BLaER1 (cell line): Measurements from ENCODE around the gene CASZ1.

Experiments
- H3K27ac ChIP-seq: shearing (Covaris generic); formaldehyde crosslinking; 2 replicates; pipeline ENCODE4 v1.8.1; 2022
- H3K27me3 ChIP-seq: shearing (Covaris generic); formaldehyde crosslinking; 2 replicates; pipeline ENCODE4 v1.8.1; 2022
- H3K36me3 ChIP-seq: shearing (Covaris generic); formaldehyde crosslinking; 2 replicates; pipeline ENCODE4 v1.8.1; 2022
- H3K4me1 ChIP-seq: shearing (Covaris generic); formaldehyde crosslinking; 2 replicates; pipeline ENCODE4 v1.8.1; 2022
- H3K4me2 ChIP-seq: shearing (Covaris generic); formaldehyde crosslinking; 2 replicates; pipeline ENCODE4 v1.8.1; 2022
- H3K4me3 ChIP-seq: shearing (Covaris generic); formaldehyde crosslinking; 2 replicates; pipeline ENCODE4 v1.8.1; 2022
- H3K9ac ChIP-seq: shearing (Covaris generic); formaldehyde crosslinking; 2 replicates; pipeline ENCODE4 v1.8.1; 2022
- H3K9me3 ChIP-seq: shearing (Covaris generic); formaldehyde crosslinking; 2 replicates; pipeline ENCODE4 v1.8.1; 2022
- H4K20me1 ChIP-seq: shearing (Covaris generic); formaldehyde crosslinking; 2 replicates; pipeline ENCODE4 v1.8.1; 2022
- Cebpa-rat ChIP-seq: shearing (Covaris generic); IDR thresholded peaks from 2 replicates; pipeline ENCODE4 v1.8.1; 2022

CASZ1 gene

GRCh38 chr1:10701145-10701544 is 95.3 kb downstream of the CASZ1 start:
- H3K4me1 ChIP-seq: peaks cover 33% of the 10 kb centered on the region
- H3K9me3 ChIP-seq: no peaks in the 10 kb centered on the region
- H4K20me1 ChIP-seq: no peaks in the 10 kb centered on the region
- H3K4me3 ChIP-seq: no peak overlapping the region
- no peak overlapping the region for H3K27ac ChIP-seq
- H3K27me3 ChIP-seq: peaks cover 1% of the 10 kb centered on the region; the same call in 1 of the 2 replicates
- no peak for TF ChIP-seq Cebpa-rat
- no peak overlapping the region for H3K9ac ChIP-seq
- peak overlapping the region; percentile 67 for H3K4me2 ChIP-seq
- no peaks in the 10 kb centered on the region for H3K36me3 ChIP-seq

GRCh38 chr1:10699470-10699835 is 97.0 kb downstream of the CASZ1 start:
- H3K4me2 ChIP-seq: peak overlapping the region; percentile 50
- no peak for TF ChIP-seq Cebpa-rat
- H4K20me1 ChIP-seq: no peaks in the 10 kb centered on the region
- H3K9me3 ChIP-seq: no peaks in the 10 kb centered on the region
- H3K4me1 ChIP-seq: peaks cover 33% of the 10 kb centered on the region
- no peak overlapping the region for H3K4me3 ChIP-seq
- H3K9ac ChIP-seq: no peak overlapping the region
- H3K27me3 ChIP-seq: peaks cover 16% of the 10 kb centered on the region
- H3K27ac ChIP-seq: no peak overlapping the region
- no peaks in the 10 kb centered on the region for H3K36me3 ChIP-seq

- H3K4me3 ChIP-seq: no peak overlapping the region
- no peaks in the 10 kb centered on the region for H3K9me3 ChIP-seq
- H3K9ac ChIP-seq: no peak overlapping the region
- no peak for TF ChIP-seq Cebpa-rat
- no peak overlapping the region for H3K27ac ChIP-seq
- peak overlapping the region; percentile 50 for H3K4me2 ChIP-seq
- peaks cover 16% of the 10 kb centered on the region for H3K27me3 ChIP-seq
- peaks cover 33% of the 10 kb centered on the region for H3K4me1 ChIP-seq
- H3K36me3 ChIP-seq: no peaks in the 10 kb centered on the region
- no peaks in the 10 kb centered on the region for H4K20me1 ChIP-seq
Measured at GRCh38 chr1:10698726-10699469, 97.5 kb downstream of the CASZ1 start.

GRCh38 chr1:10697621-10698160 is 98.8 kb downstream of the CASZ1 start:
- Histone ChIP-seq H3K9me3 (no peaks in the 10 kb centered on the region), H4K20me1 (peaks cover 6% of the 10 kb centered on the region), H3K4me2 (no peak overlapping the region), H3K4me1 (peaks cover 41% of the 10 kb centered on the region), H3K36me3 (no peaks in the 10 kb centered on the region), H3K9ac (no peak overlapping the region), H3K27ac (no peak overlapping the region), H3K27me3 (peaks cover 22% of the 10 kb centered on the region), H3K4me3 (no peak overlapping the region)
- no peak for TF ChIP-seq Cebpa-rat

GRCh38 chr1:10696977-10697376 is 99.5 kb downstream of the CASZ1 start:
- no peaks in the 10 kb centered on the region for H3K36me3 ChIP-seq
- no peak overlapping the region for H3K4me2 ChIP-seq
- H3K27me3 ChIP-seq: peaks cover 22% of the 10 kb centered on the region
- peaks cover 13% of the 10 kb centered on the region for H4K20me1 ChIP-seq
- no peak overlapping the region for H3K27ac ChIP-seq
- no peak overlapping the region for H3K4me3 ChIP-seq
- H3K9ac ChIP-seq: no peak overlapping the region
- H3K9me3 ChIP-seq: no peaks in the 10 kb centered on the region
- H3K4me1 ChIP-seq: peaks cover 47% of the 10 kb centered on the region
- TF ChIP-seq Cebpa-rat: no peak

- Histone ChIP-seq H3K4me2 (peak overlapping the region; percentile 91), H3K27me3 (peaks cover 22% of the 10 kb centered on the region), H3K4me3 (peak overlapping the region; percentile 90), H3K27ac (0 out of 2 replicates have a peak overlapping the region, but pooled peaks have one; percentile 38), H3K9me3 (no peaks in the 10 kb centered on the region), H3K4me1 (peaks cover 43% of the 10 kb centered on the region), H3K36me3 (no peaks in the 10 kb centered on the region), H4K20me1 (peaks cover 16% of the 10 kb centered on the region), H3K9ac (peak overlapping the region; percentile 71)
- no peak for TF ChIP-seq Cebpa-rat
Measured at GRCh38 chr1:10694633-10695627, 101.5 kb downstream of the CASZ1 start.

GRCh38 chr1:10694274-10694632 is 102.2 kb downstream of the CASZ1 start:
- Histone ChIP-seq H3K4me1 (peaks cover 46% of the 10 kb centered on the region), H4K20me1 (peaks cover 16% of the 10 kb centered on the region), H3K27me3 (peaks cover 22% of the 10 kb centered on the region), H3K9me3 (no peaks in the 10 kb centered on the region), H3K27ac (peak overlapping the region; percentile 68; the same call in 1 of the 2 replicates), H3K36me3 (no peaks in the 10 kb centered on the region), H3K4me2 (peak overlapping the region; percentile 91), H3K4me3 (peak overlapping the region; percentile 90), H3K9ac (peak overlapping the region; percentile 82)
- no peak for TF ChIP-seq Cebpa-rat

- Histone ChIP-seq H3K4me2 (peak overlapping the region; percentile 87), H3K27ac (peak overlapping the region; percentile 68), H3K9me3 (no peaks in the 10 kb centered on the region), H3K4me3 (peak overlapping the region; percentile 90), H3K27me3 (peaks cover 22% of the 10 kb centered on the region), H3K4me1 (peaks cover 46% of the 10 kb centered on the region), H4K20me1 (peaks cover 16% of the 10 kb centered on the region), H3K9ac (peak overlapping the region; percentile 82), H3K36me3 (no peaks in the 10 kb centered on the region)
- no peak for TF ChIP-seq Cebpa-rat
Measured at GRCh38 chr1:10693497-10694273, 102.8 kb downstream of the CASZ1 start.

GRCh38 chr1:10693152-10693496 is 103.3 kb downstream of the CASZ1 start:
- Histone ChIP-seq H3K4me1 (peaks cover 51% of the 10 kb centered on the region), H3K27ac (no peak overlapping the region), H3K4me2 (peak overlapping the region; percentile 87), H3K36me3 (no peaks in the 10 kb centered on the region), H3K9me3 (no peaks in the 10 kb centered on the region), H3K4me3 (peak overlapping the region; percentile 90), H3K9ac (peak overlapping the region; percentile 82; the same call in 1 of the 2 replicates), H4K20me1 (peaks cover 16% of the 10 kb centered on the region), H3K27me3 (peaks cover 22% of the 10 kb centered on the region)
- no peak for TF ChIP-seq Cebpa-rat
